Myometrial cell (primary cell): ENCODE data around the gene ASIC1. TPM values are rescaled to one million over a fixed set of nuclear protein-coding genes. Genes with fewer than 3 reads are reported as not detected.

Experiments used
- total RNA-seq: library from RNA; depleted of rRNA; stranded (reverse); fragments of >200 nt; gene quantifications from 2 replicates; pipeline ENCODE4 v1.2.3, GENCODE V29; 2015

Gene ASIC1
- total RNA-seq = 1.4 TPM in 2 replicates

GRCh38 chr12:50057000-50057841 lies at the start of gene ASIC1:
TSS of gene ASIC1 (plus strand) at chr12:50057596. CDS start at chr12:50058767, 1,171 bp downstream.

GRCh38 chr12:50025187-50026059 lies 32.0 kb upstream of the ASIC1 start, which contains the start of gene RACGAP1:
TSS of gene RACGAP1 (minus strand) at chr12:50025494. CDS start at chr12:50016715, 8,779 bp downstream.

GRCh38 chr12:50084775-50085614 lies 27.6 kb downstream of the ASIC1 start, which contains the start of gene SMARCD1:
TSS of gene SMARCD1 (plus strand) at chr12:50085342. CDS start at chr12:50085370, 28 bp downstream.

GRCh38 chr12:50103767-50104321 lies 46.4 kb downstream of the ASIC1 start, which contains the start of gene GPD1:
TSS of gene GPD1 (plus strand) at chr12:50104008. CDS start at chr12:50104051, 43 bp downstream.

GRCh38 chr12:50111693-50112455 lies 54.5 kb downstream of the ASIC1 start, which contains the start of gene COX14:
TSS of gene COX14 (plus strand) at chr12:50112236. CDS start at chr12:50120044, 7,808 bp downstream.

Other genes with a start within 250 kb of the ASIC1 start
- gene NCKAP5L, start 229.2 kb upstream of the ASIC1 start, total RNA-seq = 22.3 and 25.9 TPM in 2 replicates
- gene BCDIN3D, start 214.5 kb upstream of the ASIC1 start, total RNA-seq = 2.0 and 2.5 TPM in 2 replicates
- 0.29 and 0.71 TPM in 2 replicates for gene FAIM2, start 153.7 kb upstream of the ASIC1 start, total RNA-seq
- not detected in 2 replicates for gene AQP2, start 106.9 kb upstream of the ASIC1 start, total RNA-seq
- gene AQP5, start 95.7 kb upstream of the ASIC1 start, total RNA-seq = not detected in 2 replicates
- not detected in 2 replicates for gene AQP6, start 84.6 kb upstream of the ASIC1 start, total RNA-seq
- gene RACGAP1, start 32.1 kb upstream of the ASIC1 start, total RNA-seq = 53.0 and 62.6 TPM in 2 replicates
- 30.3 and 54.5 TPM in 2 replicates for gene SMARCD1, start 27.7 kb downstream of the ASIC1 start, total RNA-seq
- 0.18 TPM in 1 of 2 replicates, not detected in the other for gene GPD1, start 46.4 kb downstream of the ASIC1 start, total RNA-seq
- gene COX14, start 54.6 kb downstream of the ASIC1 start, total RNA-seq = 45.3 and 45.9 TPM in 2 replicates
- 34.9 and 38.9 TPM in 2 replicates for gene CERS5, start 109.8 kb downstream of the ASIC1 start, total RNA-seq
- gene LIMA1, start 225.9 kb downstream of the ASIC1 start, total RNA-seq = 178 and 179 TPM in 2 replicates